ENCODE results near the gene CGB8.
"Not testable (repeated sequence)": the region's sequence is repeated elsewhere in the genome, so short reads cannot be mapped to it uniquely, and the experiment has no call there.

Gene CGB8

DNA sequence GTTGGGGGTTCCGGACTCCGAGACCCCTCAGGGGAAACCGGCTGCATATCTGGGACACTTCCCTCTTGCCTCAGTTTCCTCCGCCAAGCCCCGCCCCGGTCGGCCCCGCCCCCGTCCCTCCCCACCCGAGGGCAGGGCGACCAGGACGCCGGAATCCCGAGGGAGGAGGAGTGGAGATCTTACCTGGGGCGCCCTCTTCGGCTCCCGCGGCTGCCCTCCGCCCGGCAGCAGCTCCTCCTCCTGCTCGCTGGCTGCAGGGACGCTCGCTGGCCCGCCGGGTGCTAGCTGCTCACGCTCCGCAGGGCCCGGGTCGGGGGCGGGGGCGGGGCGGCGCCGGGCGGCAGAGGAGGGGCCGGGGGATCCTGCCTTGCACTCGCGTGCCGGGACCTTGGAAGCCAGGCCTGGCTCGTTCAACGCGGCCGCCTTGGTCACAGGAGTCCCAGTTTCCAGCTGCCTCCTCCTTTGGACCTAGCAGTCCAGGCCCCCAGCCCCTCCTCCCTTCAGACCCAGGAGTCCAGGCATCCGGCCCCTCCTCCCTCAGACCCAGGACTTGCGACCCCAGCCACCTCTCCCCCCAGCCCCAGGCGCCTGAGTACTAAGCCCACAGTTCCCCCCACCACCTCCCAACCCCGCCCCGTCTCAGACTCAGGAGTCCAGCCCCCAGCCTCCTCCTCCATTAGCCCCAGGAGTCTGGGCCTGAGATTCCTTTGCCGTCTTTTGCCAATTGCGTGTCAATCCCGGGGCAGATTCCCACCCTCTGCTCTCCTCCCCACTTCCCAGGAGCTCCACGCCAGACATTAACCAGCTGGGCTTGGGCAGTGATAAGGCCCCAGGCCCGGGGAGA is 16.1 kb upstream of the CGB8 start, which contains the start of gene NTF4:
TSS of gene NTF4 (minus strand) at position 51 of the 844 bp plus-strand sequence. CDS start 2,821 bp downstream, outside the sequence.
- DNase-seq = peak; percentile 66

DNA sequence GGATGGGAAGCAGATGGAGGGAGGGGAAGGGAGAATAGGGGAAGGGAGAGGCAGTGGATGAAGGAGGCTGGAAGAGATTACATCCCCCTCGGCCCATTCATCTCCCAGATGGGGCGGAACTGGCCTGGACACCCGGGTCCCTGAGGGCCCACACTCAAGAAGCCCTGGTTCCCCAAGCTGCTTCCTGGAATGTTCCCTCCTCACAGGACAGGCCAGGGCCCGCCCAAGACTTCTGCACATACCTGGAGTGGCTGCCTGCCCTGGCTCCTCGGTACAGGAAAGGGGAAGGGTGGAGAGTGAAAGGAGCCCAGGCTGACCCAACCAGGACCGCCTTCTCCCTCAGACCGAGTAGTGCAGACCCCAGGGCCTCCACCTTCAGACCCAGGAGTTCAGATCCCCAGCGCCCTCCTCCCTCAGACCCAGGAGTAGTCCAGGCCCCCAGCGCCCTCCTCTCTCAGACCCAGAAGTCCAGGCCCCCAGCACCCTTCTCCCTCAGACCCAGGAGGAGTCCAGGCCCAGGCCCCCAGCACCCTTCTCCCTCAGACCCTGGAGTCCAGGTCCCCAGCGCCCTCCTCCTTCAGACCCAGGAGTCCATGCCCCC is 15.2 kb upstream of the CGB8 start:
- DNase-seq = no peak

DNA sequence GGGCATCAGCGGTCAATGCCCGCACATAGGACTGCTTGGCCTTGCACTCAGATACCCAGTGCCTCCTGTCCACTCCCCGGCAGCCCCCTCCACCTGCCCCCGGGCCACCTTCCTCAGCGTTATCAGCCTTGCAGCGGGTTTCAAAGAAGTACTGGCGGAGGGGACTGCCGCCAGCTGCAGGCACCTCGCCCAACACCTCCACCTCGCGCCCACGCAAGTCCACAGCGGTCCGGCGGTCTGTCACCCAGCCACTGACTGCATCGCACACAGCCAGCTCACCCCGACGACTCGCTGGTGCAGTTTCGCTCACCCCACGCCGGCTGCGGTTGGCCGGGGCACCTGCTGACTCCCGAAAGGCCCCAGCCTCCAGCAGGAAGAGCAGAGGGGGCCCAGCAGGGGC is 12.5 kb upstream of the CGB8 start:
- DNase-seq = no peak

DNA sequence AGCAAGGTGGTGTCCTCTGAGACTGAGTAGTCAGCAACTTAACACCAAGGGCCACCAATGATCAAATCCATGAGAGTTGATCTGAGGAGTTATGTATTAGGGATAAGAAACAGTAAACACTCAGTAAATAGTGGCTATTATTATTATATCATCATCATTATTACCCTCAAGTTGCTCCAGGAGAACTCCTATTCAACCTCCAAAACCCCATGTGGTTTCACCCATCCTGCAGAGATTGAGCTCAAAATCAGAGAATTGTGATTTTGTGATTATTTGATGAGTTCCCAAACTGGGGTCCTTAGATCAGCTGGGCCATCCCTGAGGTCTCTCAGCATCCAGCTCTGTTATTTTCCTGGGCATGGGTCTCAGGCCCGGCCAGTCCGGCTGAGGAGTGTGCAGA is 12.1 kb upstream of the CGB8 start:
- DNase-seq = no peak

DNA sequence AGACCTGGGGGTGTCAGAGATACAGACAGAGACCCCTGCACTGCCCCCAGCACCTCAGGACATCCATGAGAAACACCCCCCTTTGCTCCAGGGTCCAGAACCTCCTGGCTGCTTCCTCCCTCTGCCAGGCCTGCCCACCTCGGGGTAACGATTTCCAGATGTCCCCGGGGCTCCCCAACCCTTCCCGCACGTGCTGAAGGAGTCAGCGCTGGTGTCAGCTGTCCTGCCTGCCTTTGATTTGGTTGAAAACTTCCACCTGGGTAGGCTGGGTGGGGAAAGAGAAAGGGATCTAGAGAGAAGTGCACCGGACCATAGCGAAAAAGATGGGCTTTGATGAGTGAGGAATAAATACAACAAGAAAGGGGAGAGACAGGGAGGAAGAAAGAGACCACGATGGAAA is 10.1 kb upstream of the CGB8 start:
- no peak for DNase-seq

DNA sequence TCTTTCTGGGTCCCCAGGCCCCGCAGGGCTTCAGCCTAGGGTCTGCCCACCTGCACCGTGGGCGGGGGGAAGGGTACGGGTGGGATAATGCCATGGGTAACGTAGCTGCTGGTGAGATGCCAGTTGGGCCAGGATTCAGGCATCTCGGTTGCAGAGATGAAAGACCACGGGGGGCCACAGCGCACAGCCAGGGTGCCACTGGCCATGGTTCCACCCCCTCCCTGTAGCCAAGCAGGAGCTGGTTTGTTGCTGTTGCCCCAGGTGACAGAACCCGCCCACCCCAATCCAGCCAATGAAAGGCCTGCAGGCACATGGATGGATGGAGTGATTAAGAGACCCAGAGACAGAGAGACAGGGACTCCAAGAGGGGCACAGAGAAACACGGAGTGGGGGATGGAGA is 9.7 kb upstream of the CGB8 start:
- peak; percentile 22 for DNase-seq

DNA sequence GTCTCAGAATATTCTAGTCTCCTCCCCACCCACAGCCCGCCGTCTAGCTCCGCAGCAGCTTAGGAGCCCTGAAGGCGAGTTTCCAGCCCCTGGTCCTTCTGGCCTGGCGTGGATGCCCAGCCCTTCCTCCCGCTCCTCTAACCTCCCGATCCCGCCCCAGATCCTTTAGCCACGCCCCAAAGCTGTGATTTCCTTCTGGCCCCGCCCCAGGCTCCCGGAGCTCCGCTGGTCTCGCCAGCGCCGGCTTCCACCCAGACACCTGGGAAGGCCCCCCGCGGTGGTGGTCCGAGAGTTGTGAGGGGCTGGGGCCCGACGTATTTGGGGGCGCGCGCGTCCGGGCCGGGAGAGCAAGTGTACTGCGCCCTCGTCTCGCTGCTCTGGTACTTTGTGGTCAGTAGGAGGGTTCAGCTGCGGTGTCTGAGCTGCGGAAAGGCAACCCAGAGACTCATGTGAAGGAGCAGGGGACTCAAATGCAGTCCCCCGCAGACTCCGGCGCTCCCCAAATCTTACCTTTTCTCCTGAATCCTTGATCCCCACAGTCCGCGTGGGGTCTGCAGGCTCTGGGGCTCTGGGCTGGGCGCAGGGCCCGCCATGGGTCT is 8.8 kb upstream of the CGB8 start, which contains the start of gene CGB7:
TSS of gene CGB7 (minus strand) at position 114 of the 599 bp plus-strand sequence. CDS start 2,374 bp downstream, outside the sequence.
- peak; percentile 62 for DNase-seq

DNA sequence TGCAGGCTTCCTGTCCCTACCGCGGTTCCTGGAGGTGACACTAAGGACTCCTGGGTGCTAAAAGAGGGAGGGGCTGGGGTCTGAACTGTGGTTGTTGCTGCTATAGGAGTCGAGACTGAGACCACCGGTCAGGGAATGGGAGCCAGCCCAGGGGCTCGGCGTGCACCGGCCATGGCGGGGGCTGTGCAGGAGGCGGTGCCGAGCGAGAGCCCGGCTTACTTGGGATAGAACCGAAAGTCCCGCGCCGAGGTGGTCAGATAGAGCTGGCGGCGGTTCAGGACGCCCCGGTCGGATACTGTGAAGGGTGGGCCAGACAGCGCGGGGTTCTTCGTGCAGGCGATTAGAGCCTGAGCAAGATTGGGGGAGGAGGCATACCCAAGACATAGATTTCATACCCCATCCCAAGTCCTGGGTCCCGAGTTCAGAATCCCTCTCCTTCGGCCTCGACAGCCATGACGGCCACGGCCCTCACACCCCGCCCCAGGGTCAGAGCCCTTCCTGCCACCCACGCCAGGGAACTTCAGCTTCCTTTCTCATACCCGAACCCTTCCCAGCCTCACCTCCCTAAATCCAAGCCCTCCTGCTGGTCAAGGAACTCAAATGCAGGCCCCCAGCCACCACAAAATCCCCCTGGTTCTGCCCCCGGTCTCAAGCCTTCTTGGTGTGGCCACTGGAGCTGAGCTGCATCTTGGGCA is 8.1 kb upstream of the CGB8 start:
- DNase-seq = not testable (repeated sequence)

DNA sequence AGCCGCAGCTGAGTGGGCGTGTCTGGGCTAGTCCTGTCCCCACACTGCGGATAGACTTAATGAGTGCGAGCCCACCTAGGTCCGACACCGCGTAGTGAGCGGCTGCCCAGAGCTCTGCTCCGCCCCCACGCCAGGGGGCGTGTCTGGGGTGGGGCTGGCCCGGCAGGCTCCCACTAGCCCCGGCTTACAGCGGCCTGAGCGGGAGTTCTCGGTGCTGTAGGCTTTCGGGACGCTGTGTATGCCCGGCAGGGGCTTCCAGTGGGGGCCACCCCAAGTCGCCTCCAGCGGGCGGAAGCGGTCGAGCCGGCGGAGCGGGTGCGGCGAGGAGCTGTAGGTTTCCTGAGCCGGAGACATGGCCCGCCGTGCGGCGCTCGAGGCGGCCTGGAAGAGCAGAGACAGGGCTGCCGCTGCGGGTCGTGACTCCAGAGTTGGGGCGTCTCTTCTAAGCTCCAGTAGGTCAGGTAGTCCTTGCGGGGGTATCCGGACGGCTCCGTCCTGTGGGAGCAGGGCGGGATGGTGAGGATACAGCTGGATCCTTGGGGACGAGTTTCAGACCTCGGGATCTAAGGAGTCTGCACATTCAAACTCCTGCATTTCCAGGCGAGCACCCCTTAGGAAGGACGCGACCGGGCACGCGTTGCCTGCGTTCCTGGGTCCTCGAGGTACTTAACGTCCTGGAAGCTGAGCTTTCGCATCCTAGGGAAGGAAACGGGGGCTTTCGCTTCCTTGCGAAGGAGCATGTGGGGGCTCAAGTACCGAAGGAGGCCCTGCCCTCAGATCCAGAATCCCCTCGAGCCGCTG is 7.4 kb upstream of the CGB8 start:
- DNase-seq = peak; percentile 68

DNA sequence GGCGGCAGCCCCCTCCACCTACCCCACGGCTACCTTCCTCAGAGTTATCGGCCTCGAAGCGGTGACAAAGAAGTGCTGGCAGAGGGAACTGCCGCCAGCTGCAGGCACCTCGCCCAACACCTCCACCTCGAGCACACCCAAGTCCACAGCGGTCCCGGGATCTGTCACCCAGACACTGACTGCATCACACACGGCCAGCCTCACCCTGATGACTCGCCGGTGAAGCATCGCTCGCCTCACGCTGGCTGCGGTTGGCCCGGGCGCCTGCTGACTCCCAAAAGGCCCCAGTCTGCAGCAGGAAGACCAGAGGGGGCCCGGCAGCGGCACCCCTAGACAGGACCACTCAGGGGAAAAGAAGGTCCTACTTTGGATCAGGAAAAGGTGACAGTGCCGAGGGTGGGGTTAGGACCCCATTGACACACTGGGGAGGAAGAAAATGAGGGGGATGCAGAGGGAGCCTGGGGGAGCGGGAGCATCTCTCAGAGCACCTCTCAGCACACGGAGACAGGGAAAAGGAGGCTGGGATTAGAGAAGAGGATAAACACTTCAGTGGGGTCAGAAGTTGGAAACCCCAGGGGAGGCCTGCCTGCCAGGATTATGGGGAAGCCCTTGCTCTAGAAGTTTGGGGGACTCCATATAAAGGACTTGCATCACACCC is 1.6 kb upstream of the CGB8 start:
- not testable (repeated sequence) for DNase-seq

DNA sequence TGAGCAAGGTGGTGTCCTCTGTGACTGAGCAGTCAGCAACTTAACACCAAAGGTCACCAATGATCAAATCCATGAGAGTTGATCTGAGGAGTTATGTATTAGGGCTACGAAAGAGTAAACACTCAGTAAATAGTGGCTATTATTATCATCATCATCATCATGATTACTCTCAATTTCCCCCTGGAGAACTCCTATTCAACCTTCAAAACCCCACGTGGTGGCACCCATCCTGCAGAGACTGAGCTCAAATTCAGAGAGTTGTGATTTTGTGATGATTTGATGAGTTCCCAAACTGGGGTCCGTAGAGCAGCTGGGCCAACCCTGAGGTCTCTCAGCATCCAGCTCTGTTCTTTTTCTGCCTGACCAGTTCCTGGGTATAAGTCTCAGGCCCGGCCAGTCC is 923 bp upstream of the CGB8 start:
- not testable (repeated sequence) for DNase-seq

DNA sequence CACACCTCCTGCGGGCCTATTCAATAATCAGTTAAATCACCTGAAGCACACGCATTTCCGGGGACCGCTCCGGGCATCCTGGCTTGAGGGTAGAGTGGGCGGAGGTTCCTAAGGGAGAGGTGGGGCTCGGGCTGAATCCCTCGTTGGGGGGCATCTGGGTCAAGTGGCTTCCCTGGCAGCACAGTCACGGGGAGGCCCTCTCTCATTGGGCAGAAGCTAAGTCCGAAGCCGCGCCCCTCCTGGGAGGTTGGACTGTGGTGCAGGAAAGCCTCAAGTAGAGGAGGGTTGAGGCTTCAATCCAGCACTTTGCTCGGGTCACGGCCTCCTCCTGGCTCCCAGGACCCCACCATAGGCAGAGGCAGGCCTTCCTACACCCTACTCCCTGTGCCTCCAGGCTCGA is 5.4 kb downstream of the CGB8 start, which contains the start of gene CGB5:
TSS of gene CGB5 (plus strand) at position 301 of the 400 bp plus-strand sequence. CDS start 362 bp downstream, outside the sequence.
- not testable (repeated sequence) for DNase-seq

DNA sequence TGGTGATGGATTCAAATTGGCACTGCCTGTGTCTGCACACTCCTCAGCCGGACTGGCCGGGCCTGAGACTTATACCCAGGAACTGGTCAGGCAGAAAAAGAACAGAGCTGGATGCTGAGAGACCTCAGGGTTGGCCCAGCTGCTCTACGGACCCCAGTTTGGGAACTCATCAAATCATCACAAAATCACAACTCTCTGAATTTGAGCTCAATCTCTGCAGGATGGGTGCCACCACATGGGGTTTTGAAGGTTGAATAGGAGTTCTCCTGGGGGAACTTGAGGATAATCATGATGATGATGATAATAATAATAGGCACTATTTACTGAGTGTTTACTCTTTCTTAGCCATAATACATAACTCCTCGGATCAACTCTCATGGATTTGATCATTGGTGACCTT is 6.2 kb downstream of the CGB8 start:
- not testable (repeated sequence) for DNase-seq

DNA sequence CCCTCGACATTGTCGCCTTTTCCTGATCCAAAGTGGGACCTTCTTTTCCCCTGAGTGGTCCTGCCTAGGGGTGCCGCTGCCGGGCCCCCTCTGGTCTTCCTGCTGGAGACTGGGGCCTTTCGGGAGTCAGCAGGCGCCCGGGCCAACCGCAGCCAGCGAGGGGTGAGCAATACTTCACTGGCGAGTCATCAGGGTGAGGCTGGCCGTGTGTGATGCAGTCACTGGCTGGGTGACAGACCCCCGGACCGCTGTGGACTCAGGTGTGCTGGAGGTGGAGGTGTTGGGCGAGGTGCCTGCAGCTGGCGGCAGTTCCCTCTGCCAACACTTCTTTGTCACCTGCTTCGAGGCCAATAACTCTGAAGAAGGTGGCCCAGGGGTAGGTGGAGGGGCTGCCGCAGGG is 6.7 kb downstream of the CGB8 start:
- no peak for DNase-seq

DNA sequence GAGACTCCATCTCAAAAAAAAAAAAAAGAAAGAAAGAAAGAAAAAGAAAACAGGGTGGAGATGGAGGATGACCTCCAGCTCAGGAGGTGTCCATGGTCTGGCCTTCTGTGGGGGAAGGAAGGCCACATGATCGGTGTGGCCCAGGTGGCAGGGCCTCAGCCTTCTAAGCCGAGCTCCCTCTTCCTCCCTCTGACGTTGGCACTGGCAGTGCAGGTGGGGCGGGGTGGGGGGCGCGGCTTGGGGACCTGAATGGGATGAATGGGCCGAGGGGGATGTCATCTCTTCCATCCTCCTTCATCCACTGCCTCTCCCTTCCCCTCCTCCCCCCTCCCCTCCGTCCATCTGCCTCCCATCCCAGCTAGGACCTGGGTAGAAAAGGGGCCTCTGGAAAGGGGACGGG is 9.2 kb downstream of the CGB8 start:
- not testable (repeated sequence) for DNase-seq

DNA sequence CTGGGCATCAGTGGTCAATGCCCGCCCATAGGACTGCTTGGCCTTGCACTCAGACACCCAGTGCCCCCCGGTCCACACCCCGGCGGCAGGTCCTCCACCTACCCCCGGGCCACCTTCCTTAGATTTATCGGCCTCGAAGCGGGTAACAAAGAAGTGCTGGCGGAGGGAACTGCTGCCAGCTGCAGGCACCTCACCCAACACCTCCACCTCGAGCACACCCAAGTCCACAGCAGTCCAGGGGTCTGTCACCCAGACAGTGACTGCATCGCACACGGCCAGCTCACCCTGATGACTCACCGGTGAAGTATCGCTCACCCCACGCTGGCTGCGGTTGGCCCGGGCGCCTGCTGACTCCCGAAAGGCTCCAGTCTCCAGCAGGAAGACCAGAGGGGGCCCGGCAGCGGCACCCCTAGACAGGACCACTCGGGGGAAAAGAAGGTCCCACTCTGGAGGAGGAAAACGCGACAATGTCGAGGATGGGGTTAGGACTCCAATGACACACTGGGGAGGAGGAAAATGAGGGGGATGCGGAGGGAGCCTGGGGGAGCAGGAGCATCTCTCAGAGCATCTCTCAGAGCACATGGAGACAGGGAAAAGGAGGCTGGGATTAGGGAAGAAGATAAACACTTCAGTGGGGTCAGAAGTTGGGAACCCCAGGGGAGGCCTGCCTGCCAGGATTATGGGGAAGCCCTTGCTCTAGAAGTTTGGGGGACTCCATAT is 10.2 kb downstream of the CGB8 start:
- peak; percentile 54 for DNase-seq

DNA sequence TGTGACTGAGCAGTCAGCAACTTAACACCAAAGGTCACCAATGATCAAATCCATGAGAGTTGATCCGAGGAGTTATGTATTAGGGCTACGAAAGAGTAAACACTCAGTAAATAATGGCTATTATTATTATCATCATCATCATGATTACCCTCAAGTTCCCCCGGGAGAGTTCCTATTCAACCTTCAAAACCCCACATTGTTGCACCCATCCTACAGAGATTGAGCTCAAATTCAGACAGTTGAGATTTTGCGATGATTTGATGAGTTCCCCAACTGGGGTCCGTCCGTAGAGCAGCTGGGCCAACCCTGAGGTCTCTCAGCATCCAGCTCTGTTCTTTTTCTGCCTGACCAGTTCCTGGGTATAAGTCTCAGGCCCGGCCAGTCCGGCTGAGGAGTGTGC is 10.8 kb downstream of the CGB8 start:
- DNase-seq = not testable (repeated sequence)

DNA sequence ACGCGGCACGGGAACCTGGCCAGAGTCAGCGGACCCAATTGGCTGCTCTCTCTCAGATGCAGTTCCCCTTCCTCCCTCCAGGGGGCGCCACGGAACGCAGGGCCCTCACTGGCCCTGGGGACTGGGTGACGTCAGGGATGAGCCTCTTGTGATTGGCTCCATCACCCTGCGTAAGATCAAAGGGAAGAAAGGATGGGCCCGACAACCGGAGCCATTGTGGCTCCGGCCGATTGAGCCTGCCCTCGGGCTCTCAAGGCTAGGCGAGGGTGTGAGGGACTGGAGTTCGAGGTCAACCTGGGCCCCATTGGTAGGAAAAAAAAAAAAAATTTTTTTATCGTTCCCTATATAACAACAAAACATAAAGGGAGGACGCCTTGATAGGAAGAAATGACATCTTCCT is 12.1 kb downstream of the CGB8 start, which contains the start of gene CGB1:
TSS of gene CGB1 (minus strand) at position 81 of the 400 bp plus-strand sequence. CDS start 184 bp downstream, outside the sequence.
- peak; percentile 91 for DNase-seq

DNA sequence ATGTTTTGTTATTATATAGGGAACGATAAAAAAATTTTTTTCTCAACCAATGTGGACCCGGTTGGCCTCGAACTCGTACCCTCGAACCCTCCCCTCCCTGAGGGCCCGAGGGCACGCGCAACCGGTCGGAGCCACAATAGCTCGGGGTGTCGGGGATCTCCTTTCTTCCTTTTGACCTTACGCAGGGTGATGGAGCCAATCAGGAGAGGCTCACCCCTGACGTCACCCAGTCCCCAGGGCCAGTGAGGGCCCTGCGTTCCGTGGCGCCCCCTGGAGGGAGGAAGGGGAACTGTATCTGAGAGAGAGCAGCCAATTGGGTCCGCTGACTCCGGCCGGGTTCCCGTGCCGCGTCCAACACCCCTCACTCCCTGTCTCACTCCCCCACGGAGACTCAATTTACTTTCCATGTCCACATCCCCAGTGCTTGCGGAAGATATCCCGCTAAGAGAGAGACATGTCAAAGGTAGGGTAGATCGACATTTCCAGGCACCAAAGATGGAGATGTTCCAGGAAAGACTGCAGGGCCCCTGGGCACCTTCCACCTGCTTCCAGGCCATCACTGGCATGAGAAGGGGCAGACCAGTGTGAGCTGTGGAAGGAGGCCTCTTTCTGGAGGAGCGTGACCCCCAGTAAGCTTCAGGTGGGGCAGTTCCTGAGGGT is 17.1 kb downstream of the CGB8 start, which contains the start of gene CGB2:
TSS of gene CGB2 (plus strand) at position 249 of the 660 bp plus-strand sequence. CDS start at position 455, 206 bp downstream.
- peak; percentile 94 for DNase-seq

DNA sequence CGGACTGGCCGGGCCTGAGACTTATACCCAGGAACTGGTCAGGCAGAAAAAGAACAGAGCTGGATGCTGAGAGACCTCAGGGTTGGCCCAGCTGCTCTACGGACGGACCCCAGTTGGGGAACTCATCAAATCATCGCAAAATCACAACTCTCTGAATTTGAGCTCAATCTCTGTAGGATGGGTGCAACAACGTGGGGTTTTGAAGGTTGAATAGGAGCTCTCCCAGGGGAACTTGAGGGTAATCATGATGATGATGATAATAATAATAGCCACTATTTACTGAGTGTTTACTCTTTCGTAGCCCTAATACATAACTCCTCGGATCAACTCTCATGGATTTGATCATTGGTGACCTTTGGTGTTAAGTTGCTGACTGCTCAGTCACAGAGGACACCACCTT is 18.6 kb downstream of the CGB8 start:
- DNase-seq = not testable (repeated sequence)

Measured in DMS53 (cell line).